Right lung (tissue), 5 donors: Measurements from ENCODE around the gene KIFC3. TPM values are rescaled to one million over a fixed set of nuclear protein-coding genes. Genes with fewer than 3 reads are reported as not detected.

ENCODE experiments used
- DNase-seq, 2 donors: peaks; one replicate each; pipeline ENCODE4 v3.0.0-alpha.2; 2013
- polyA plus RNA-seq, 5 donors: library from polyadenylated mRNA; unstranded; fragments of 120-200 nt; gene quantifications; one replicate each; pipeline versions ENCODE4 v1.2.1 to v1.2.3, GENCODE V29; 2013; ENCODE audit warnings: inconsistent platforms in 1 of 5, low replicate concordance in 1 of 5; ENCODE audit not compliant: insufficient read length in 5 of 5, insufficient read depth in 1 of 5

The KIFC3 gene
- polyA plus RNA-seq, 5 donors: 34.9 to 63.6 (median 56.6) TPM

- DNase-seq: no peak
Observed at GRCh38 chr16:57771141-57771785, 31.0 kb downstream of the KIFC3 start.

DNA sequence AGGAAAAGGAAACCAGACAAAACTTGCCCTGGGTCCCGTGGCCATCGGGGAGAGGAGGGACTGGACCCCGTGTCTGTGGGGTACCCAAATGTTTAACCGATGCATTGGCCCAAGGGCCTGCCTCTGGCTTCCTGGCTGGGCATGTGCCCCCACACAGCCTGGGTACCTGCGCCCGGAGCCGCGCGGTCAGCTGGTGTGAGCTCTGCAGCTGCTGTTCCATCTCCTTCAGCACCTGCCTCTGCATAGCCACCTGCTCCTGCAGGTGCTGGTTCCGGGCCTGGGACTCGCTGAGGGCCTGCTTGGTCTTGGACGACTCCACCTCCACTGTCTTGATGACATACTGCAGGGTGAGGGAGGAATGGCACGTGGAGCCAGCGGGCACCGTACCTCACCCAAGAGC, 31.9 kb downstream of the KIFC3 start:
- DNase-seq: no peak

- no peak for DNase-seq
Observed at GRCh38 chr16:57769541-57770145, 32.6 kb downstream of the KIFC3 start.

DNA sequence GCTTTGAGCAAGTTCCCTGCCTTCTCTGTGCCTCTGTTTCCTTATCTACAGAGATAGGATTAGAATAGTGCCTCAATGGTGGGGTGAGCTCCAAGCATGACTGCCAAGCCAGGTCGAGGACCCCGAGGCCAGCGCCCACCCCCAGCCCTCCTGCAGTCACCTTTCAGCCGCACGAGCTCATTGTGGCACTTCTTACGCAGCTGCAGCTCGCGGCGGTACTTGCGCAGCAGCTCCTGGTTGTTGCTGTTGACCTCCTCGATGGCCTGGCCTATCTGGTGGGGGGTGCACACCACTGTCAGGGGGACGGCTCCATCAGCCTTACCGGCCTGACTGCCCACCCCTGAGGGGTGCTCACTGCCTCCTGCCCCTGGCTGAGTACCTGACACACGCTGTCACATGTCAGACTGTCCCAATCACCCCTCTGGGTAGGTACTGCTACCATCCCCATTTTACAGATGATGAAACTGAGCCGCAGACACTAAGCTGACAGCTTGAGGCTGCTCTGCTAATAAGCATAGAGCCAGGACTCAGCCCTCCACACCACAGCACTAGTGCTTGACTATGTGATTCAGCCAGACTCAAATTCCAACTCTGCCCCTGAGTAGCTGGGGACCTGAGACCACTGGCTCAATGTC, 35.5 kb downstream of the KIFC3 start:
- DNase-seq: no peak

DNA sequence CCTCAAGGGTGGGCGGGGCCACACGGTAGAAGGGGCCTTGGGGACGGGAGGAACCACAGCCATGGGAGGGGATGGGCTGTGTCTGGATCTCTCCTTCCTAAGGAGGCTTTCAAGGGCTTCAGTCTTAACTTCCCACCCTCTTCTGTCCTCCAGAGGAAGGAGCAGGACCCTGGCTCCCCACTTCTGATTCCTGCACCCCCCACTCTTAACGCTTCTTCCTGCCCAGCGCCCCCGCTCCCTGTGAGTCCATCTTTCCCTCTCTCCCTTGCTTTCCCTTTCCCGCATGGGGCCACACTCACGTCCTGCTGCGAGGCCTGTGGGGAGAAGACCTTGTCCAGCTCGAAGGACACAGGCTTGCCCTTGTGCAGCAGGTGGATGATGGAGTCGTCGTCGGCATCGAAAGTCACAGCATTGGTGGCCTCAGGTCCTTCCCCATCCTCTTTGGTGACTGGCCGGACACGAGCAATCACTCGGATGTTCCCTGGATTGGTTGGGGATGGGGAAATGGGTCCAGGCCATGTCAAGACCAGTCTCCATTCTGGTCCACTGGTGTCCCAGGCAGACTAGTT, 37.0 kb downstream of the KIFC3 start:
- DNase-seq: no peak

GRCh38 chr16:57764341-57765159, 37.7 kb downstream of the KIFC3 start:
- no peak for DNase-seq

DNA sequence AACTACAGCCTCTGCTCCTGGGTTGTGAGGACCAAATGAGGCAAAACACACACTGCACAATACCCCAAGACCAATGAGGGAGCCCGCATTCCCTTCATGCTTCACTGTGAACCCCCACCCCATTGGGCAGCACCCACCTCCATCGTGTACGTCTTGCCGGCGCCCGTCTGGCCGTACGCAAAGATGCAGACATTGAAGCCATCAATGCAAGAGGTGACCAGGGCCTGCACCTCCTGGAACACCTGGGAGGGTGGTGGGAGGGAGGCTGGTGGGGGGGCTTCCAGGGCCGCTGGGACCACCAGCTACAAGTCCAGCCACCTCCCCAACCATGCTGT, 38.3 kb downstream of the KIFC3 start:
- DNase-seq: no peak

DNA sequence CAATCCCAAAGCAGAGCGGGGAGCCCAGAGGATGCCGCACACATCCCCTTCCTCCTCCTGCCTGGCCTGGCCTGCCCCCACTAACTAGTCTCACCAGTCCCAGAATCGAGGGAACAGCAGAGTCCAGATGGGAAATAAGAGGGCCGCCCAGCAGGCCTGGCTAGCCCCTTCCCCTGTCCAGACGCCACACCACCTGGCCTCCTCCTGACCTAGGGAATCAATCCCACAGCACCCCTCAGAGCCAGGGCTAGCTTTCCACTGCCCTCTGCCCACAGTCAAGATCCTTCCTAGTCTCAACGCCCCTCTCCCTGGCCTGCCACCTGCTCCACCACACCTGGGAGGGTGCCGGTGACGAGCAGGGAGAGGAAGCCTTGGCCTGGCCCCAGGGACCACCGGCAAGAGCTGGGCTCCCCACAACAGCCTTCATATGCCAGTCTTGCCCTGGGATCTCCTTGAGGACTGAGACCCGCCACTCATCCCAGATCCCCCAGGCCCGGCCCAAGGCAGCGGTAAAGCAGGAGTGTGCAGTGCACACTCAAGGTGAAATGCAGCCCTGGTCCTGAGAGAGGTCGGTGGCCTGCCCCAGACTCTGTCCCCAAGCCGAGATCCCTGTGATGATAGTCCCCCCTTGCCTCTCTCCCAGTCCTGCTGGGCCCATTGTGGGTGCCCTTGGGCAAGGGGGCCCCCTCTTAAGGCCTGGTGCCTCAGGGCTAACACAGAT, 38.8 kb downstream of the KIFC3 start:
- DNase-seq: no peak

DNA sequence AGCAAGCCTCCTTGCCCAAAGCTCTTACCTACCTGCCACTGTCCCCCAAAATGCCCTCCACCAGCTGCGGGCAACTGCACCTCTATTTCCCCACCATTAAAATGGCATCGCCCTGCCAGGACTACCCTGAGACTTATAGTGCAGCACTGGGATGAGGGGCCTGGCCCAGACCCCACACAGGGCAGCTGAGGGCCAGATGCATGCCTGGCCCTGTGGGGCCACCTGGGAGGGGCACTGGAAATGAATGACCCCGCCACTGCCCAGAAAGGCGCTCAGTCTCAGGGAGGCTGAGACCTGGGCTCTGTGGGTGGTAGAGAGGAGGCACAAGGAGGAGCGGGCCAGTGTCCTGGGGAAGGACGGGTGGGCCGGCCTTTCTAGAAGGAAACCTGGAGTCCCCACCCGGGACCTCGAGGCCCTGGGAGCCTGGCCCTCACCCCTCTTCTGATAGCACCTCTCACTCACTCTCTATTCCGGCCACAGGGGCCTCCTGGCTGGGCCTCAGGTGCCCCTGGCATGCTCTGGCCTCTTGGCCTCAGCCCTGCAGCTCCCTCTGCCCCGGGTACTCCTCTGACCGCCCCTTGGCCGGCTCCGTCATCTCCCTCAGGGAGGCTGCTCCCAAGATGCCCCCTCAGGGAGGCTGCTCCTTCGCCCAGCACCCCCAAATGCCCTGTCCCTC, 39.8 kb downstream of the KIFC3 start:
- no peak for DNase-seq

GRCh38 chr16:57761957-57762356, 40.3 kb downstream of the KIFC3 start:
- DNase-seq: no peak

DNA sequence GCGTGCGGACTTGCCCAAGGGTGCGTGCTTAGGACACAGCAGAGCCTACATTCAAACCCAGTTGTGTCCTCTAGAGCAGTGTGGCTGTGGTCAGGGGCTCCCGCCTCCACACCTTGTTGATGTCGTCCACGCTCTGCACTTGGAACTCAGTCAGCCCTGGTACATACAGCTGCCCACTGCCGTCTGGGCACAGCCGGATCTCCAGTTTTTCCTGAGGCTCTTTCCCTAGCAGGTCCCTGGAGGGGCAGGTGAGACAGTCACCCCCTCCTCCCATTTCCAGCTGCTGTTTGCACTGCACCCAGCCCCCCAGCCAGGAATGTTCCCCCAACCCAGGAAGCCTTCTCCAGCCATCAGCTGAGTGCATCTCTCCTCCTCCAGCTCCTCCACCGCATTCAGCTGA, 41.0 kb downstream of the KIFC3 start:
- no peak for DNase-seq

DNA sequence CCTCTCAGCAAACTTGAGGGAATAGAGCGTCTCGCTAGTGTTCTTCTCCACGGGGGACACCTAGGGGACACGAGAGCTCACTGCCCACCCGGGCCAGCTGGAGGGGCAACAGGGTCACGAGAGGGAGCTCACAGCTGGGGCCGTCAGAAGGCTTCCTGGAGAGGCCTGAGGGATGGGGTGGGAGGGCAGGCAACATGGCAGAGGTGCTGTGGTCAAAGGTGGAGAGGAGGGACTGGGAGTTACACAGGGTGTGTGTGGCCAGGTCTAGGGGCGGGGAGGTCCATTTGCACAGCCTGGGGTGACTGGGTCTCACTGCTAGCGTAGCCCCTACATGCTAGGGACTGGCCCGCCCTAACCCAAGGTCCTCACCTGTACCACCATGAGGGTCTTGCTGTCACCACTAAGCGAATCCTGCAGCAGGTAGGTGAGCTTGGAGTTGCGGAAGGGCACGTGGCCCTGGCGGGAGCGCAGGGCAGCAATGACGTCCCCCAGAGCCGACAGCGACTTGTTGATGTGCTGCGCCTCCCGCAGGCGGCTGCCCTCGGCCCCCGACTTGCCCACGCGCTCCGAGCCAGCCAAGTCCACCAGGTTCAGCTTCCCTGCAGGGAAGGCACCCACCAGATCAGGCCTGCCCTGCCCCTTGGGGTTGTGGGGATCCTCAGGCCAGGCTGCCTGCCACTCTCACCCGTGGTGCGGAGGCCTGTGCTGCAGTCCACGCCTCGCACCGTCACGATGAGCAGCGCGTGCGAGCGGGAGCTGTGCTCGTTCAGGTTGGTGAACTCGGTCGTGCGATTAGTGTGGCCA, 41.7 kb downstream of the KIFC3 start:
- no peak for DNase-seq

DNA sequence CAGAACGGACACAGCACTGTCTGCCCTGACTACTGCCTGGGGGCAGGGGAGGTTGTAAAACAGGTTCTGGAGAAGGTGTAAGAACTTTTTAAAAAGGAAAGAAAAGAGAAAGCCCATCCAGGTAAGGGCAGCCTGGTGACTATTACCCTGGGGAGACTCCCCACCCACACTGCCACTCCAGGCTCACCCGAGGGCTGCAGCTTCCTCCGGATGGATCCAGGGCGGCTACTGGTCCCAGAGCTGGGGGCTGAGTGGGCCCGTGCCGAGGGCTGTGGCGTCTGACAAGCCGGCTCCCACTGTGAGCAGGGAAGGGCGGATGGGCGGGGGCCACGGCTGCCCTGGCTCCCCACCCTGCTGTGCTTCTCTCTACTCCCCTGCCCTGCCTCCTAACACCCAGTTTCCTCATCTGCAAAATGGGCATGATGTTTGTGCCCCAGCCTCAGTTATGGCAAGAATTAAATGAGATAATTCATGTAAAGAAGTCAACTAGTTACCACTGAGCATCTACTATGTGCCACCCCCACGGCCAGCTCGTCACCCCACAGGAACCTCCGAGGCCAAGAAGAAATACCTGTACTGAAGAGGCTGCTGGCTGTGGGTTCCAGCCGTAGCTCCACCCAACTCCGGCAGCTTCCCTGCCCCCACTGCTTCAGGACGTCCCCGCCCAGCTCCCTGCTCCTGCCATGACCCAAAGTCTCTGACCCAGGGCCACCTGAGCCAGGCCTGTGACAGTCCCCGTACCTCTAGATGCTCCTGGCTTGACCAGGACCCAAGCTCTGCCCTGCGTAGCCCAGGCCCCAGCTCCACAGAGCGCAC, 42.5 kb downstream of the KIFC3 start:
- DNase-seq: no peak

- DNase-seq: no peak
Observed at GRCh38 chr16:57759131-57759530, 43.2 kb downstream of the KIFC3 start.

DNA sequence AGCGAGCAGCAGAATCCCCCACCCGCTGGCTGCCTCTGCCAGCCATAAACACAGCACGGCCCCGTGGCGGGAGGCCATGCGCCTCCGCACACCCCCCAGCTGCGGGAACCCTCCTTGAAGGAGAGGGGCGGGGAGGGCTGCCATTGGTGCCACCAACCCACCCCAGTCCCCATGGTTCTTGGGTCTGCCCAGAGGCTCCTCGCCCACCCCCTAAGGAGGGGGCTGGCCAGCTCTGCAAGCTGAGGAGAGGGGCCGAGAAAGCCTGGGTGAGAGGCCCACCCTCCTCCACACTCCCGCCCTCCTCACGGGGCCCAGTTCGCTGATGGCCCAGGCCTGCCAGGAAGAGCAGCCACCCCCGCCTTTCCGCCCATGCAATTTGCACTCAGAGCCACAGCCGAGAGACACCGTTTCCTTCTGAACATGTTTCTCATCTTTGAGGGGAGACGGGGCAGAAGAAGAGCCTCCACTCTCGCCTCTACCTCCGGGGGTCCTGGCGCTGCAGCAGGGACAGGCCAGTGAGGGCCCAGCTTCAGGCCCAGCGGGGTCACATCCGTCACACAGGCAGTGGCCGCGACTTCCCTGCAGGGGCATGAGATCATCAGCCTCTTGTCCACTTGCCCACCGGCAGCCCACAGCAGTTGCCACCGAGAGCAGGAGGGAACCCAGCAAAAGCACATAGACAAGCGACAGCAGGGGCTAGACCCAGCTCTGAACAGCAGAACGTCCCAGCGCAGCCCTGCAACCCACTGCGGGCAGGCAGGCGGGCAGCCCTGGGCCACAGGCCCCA, 43.8 kb downstream of the KIFC3 start:
- DNase-seq: no peak

- no peak for DNase-seq
Observed at GRCh38 chr16:57757883-57758282, 44.4 kb downstream of the KIFC3 start.

DNA sequence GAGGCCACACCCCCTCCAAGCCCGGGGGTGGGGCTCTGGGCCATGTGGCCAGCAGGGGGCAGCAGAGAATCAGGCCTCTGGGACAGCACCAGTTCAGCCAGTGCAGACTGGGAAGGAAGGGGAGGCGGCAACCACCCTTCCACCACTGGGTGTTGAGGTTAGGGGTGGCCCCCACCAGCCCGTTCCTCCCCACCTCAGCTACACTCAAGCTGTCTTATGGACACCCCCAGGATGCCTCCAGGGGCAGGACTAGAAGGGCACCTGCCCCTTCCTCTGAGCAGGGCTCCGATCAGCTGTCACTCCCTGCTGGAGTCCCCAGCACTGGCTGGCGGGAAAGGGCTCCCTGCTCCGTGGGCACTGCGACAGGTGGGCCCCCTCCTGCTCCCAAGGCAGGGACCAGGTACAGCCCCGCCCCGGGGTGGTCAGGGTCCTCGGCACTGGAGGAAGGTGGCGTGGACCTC, 44.9 kb downstream of the KIFC3 start:
- DNase-seq: peak; percentile 51 to 61
